ENCODE measurements around the gene GFPT1.

The GFPT1 gene

GRCh38 chr2:69400121-69400520 is 13.1 kb upstream of the GFPT1 start:
- Histone ChIP-seq H3K9ac (ENCODE audit: low read length) (no peak overlapping the region), H3K9me3 (ENCODE audit: low read length) (peaks cover 6% of the 10 kb centered on the region), H3K27ac (ENCODE audit: low read depth, low read length) (no peak overlapping the region), H3K36me3 (ENCODE audit: insufficient read depth, low read length) (peaks cover 33% of the 10 kb centered on the region), H3K27me3 (ENCODE audit: control insufficient read depth in 1 of 2, insufficient read depth in 2 of 2, low read length in 2 of 2) (no peaks in the 10 kb centered on the region), H3K4me3 (ENCODE audit: low read depth in 1 of 2, low read length in 2 of 2) (no peak overlapping the region), H3K4me1 (ENCODE audit: insufficient read depth, low read length) (no peaks in the 10 kb centered on the region)

GRCh38 chr2:69397234-69397633 is 10.2 kb upstream of the GFPT1 start:
- Histone ChIP-seq H3K27me3 (ENCODE audit: control insufficient read depth in 1 of 2, insufficient read depth in 2 of 2, low read length in 2 of 2) (no peaks in the 10 kb centered on the region), H3K36me3 (ENCODE audit: insufficient read depth, low read length) (peaks cover 25% of the 10 kb centered on the region), H3K27ac (ENCODE audit: low read depth, low read length) (no peak overlapping the region), H3K4me1 (ENCODE audit: insufficient read depth, low read length) (no peaks in the 10 kb centered on the region), H3K9me3 (ENCODE audit: low read length) (no peaks in the 10 kb centered on the region), H3K4me3 (ENCODE audit: low read depth in 1 of 2, low read length in 2 of 2) (no peak overlapping the region), H3K9ac (ENCODE audit: low read length) (no peak overlapping the region)

GRCh38 chr2:69395866-69396265 is 8.8 kb upstream of the GFPT1 start:
- Histone ChIP-seq H3K9ac (ENCODE audit: low read length) (no peak overlapping the region), H3K4me1 (ENCODE audit: insufficient read depth, low read length) (no peaks in the 10 kb centered on the region), H3K27ac (ENCODE audit: low read depth, low read length) (no peak overlapping the region), H3K36me3 (ENCODE audit: insufficient read depth, low read length) (peaks cover 25% of the 10 kb centered on the region), H3K9me3 (ENCODE audit: low read length) (no peaks in the 10 kb centered on the region), H3K4me3 (ENCODE audit: low read depth in 1 of 2, low read length in 2 of 2) (no peak overlapping the region), H3K27me3 (ENCODE audit: control insufficient read depth in 1 of 2, insufficient read depth in 2 of 2, low read length in 2 of 2) (no peaks in the 10 kb centered on the region)

- Histone ChIP-seq H3K4me3 (ENCODE audit: low read depth in 1 of 2, low read length in 2 of 2) (no peak overlapping the region), H3K4me1 (ENCODE audit: insufficient read depth, low read length) (no peaks in the 10 kb centered on the region), H3K27me3 (ENCODE audit: control insufficient read depth in 1 of 2, insufficient read depth in 2 of 2, low read length in 2 of 2) (no peaks in the 10 kb centered on the region), H3K9ac (ENCODE audit: low read length) (no peak overlapping the region), H3K9me3 (ENCODE audit: low read length) (no peaks in the 10 kb centered on the region), H3K36me3 (ENCODE audit: insufficient read depth, low read length) (peaks cover 11% of the 10 kb centered on the region), H3K27ac (ENCODE audit: low read depth, low read length) (no peak overlapping the region)
Measured at GRCh38 chr2:69393963-69394362, 6.9 kb upstream of the GFPT1 start.

- H3K36me3 ChIP-seq (ENCODE audit: insufficient read depth, low read length), result no peaks in the 10 kb centered on the region
- H3K9me3 ChIP-seq (ENCODE audit: low read length), result no peaks in the 10 kb centered on the region
- H3K27ac ChIP-seq (ENCODE audit: low read depth, low read length), result no peak overlapping the region
- H3K4me1 ChIP-seq (ENCODE audit: insufficient read depth, low read length), result peaks cover 12% of the 10 kb centered on the region
- H3K27me3 ChIP-seq (ENCODE audit: control insufficient read depth in 1 of 2, insufficient read depth in 2 of 2, low read length in 2 of 2), result no peaks in the 10 kb centered on the region
- no peak overlapping the region for H3K9ac ChIP-seq (ENCODE audit: low read length)
- H3K4me3 ChIP-seq (ENCODE audit: low read depth in 1 of 2, low read length in 2 of 2), result no peak overlapping the region
Measured at GRCh38 chr2:69390471-69390870, 3.4 kb upstream of the GFPT1 start.

- Histone ChIP-seq H3K36me3 (ENCODE audit: insufficient read depth, low read length) (no peaks in the 10 kb centered on the region), H3K27ac (ENCODE audit: low read depth, low read length) (no peak overlapping the region), H3K9me3 (ENCODE audit: low read length) (no peaks in the 10 kb centered on the region), H3K4me1 (ENCODE audit: insufficient read depth, low read length) (peaks cover 12% of the 10 kb centered on the region), H3K27me3 (ENCODE audit: control insufficient read depth in 1 of 2, insufficient read depth in 2 of 2, low read length in 2 of 2) (no peaks in the 10 kb centered on the region), H3K4me3 (ENCODE audit: low read depth in 1 of 2, low read length in 2 of 2) (no peak overlapping the region), H3K9ac (ENCODE audit: low read length) (no peak overlapping the region)
Measured at GRCh38 chr2:69390001-69390400, 3.0 kb upstream of the GFPT1 start.

GRCh38 chr2:69389271-69389670 is 2.2 kb upstream of the GFPT1 start:
- H3K4me3 ChIP-seq (ENCODE audit: low read depth in 1 of 2, low read length in 2 of 2), result no peak overlapping the region
- H3K4me1 ChIP-seq (ENCODE audit: insufficient read depth, low read length), result peaks cover 12% of the 10 kb centered on the region
- no peak overlapping the region for H3K27ac ChIP-seq (ENCODE audit: low read depth, low read length)

GRCh38 chr2:69387770-69388481 is 899 bp upstream of the GFPT1 start:
- Histone ChIP-seq H3K9ac (ENCODE audit: low read length) (peak overlapping the region; percentile 25), H3K27me3 (ENCODE audit: control insufficient read depth in 1 of 2, insufficient read depth in 2 of 2, low read length in 2 of 2) (no peaks in the 10 kb centered on the region), H3K4me1 (ENCODE audit: insufficient read depth, low read length) (peaks cover 12% of the 10 kb centered on the region), H3K36me3 (ENCODE audit: insufficient read depth, low read length) (no peaks in the 10 kb centered on the region), H3K4me3 (ENCODE audit: low read depth in 1 of 2, low read length in 2 of 2) (peak overlapping the region; percentile 66 to 90), H3K9me3 (ENCODE audit: low read length) (no peaks in the 10 kb centered on the region), H3K27ac (ENCODE audit: low read depth, low read length) (peak overlapping the region; percentile 76)

More at GRCh38 chr2:69389271-69389670, 2.2 kb upstream of the GFPT1 start:
- H3K36me3 ChIP-seq (ENCODE audit: insufficient read depth, low read length), result no peaks in the 10 kb centered on the region
- no peak overlapping the region for H3K9ac ChIP-seq (ENCODE audit: low read length)
- H3K27me3 ChIP-seq (ENCODE audit: control insufficient read depth in 1 of 2, insufficient read depth in 2 of 2, low read length in 2 of 2), result no peaks in the 10 kb centered on the region
- no peaks in the 10 kb centered on the region for H3K9me3 ChIP-seq (ENCODE audit: low read length)

- Histone ChIP-seq H3K4me3 (ENCODE audit: low read depth in 1 of 2, low read length in 2 of 2) (peak overlapping the region; percentile 66 to 90), H3K9me3 (ENCODE audit: low read length) (no peaks in the 10 kb centered on the region), H3K4me1 (ENCODE audit: insufficient read depth, low read length) (peaks cover 12% of the 10 kb centered on the region), H3K36me3 (ENCODE audit: insufficient read depth, low read length) (no peaks in the 10 kb centered on the region), H3K27me3 (ENCODE audit: control insufficient read depth in 1 of 2, insufficient read depth in 2 of 2, low read length in 2 of 2) (no peaks in the 10 kb centered on the region), H3K27ac (ENCODE audit: low read depth, low read length) (peak overlapping the region; percentile 66), H3K9ac (ENCODE audit: low read length) (peak overlapping the region; percentile 34)
Measured at GRCh38 chr2:69386360-69386759, 667 bp downstream of the GFPT1 start.

- Histone ChIP-seq H3K9me3 (ENCODE audit: low read length) (no peaks in the 10 kb centered on the region), H3K9ac (ENCODE audit: low read length) (peak overlapping the region; percentile 34), H3K36me3 (ENCODE audit: insufficient read depth, low read length) (no peaks in the 10 kb centered on the region), H3K27me3 (ENCODE audit: control insufficient read depth in 1 of 2, insufficient read depth in 2 of 2, low read length in 2 of 2) (no peaks in the 10 kb centered on the region), H3K27ac (ENCODE audit: low read depth, low read length) (no peak overlapping the region), H3K4me1 (ENCODE audit: insufficient read depth, low read length) (peaks cover 12% of the 10 kb centered on the region), H3K4me3 (ENCODE audit: low read depth in 1 of 2, low read length in 2 of 2) (peak overlapping the region in 1 of 2 donors; percentile 66)
Measured at GRCh38 chr2:69385443-69386151, 1.4 kb downstream of the GFPT1 start.

GRCh38 chr2:69384618-69385081 is 2.4 kb downstream of the GFPT1 start:
- H3K4me3 ChIP-seq (ENCODE audit: low read depth in 1 of 2, low read length in 2 of 2), result no peak overlapping the region
- no peaks in the 10 kb centered on the region for H3K9me3 ChIP-seq (ENCODE audit: low read length)
- H3K27ac ChIP-seq (ENCODE audit: low read depth, low read length), result no peak overlapping the region
- H3K4me1 ChIP-seq (ENCODE audit: insufficient read depth, low read length), result peaks cover 12% of the 10 kb centered on the region
- no peaks in the 10 kb centered on the region for H3K27me3 ChIP-seq (ENCODE audit: control insufficient read depth in 1 of 2, insufficient read depth in 2 of 2, low read length in 2 of 2)
- no peak overlapping the region for H3K9ac ChIP-seq (ENCODE audit: low read length)
- H3K36me3 ChIP-seq (ENCODE audit: insufficient read depth, low read length), result no peaks in the 10 kb centered on the region
